HG03025 (cell line): ENCODE measurements around the gene PRRG1.
"Not testable (repeated sequence)": the region's sequence is repeated elsewhere in the genome, so short reads cannot be mapped to it uniquely, and the experiment has no call there.

Source experiments
- ATAC-seq: cut with Tn5 transposase; IDR thresholded peaks from one replicate; pipeline ENCODE4 v1.9.1; 2021; ENCODE audit warnings: mild to moderate bottlenecking, moderate library complexity; ENCODE audit not compliant: unreplicated experiment, low FRiP score

Gene PRRG1

GRCh38 chrX:37371578-37371991, 22.4 kb downstream of the PRRG1 start:
- ATAC-seq: no peak

GRCh38 chrX:37378404-37378803, 29.2 kb downstream of the PRRG1 start:
- ATAC-seq: no peak

DNA sequence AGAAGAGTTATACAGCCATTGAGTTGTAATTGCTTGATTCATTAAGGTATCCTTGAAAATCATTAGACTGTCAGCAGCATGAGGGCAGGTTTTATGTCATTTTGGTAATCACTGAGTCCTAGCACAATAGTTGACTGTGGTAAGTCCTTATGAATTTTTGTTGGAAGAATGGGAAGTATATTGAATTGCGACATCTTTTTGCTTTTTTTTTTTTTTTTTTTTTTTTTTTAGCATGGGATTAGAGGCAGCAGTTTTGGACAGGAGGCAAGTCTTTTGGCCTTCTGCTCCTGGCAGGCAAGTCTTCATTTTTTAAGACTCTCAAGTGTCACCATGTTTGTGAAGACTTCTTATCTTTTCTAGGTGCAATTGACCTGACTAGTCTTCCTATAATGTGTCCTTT, 29.7 kb downstream of the PRRG1 start:
- no peak for ATAC-seq

DNA sequence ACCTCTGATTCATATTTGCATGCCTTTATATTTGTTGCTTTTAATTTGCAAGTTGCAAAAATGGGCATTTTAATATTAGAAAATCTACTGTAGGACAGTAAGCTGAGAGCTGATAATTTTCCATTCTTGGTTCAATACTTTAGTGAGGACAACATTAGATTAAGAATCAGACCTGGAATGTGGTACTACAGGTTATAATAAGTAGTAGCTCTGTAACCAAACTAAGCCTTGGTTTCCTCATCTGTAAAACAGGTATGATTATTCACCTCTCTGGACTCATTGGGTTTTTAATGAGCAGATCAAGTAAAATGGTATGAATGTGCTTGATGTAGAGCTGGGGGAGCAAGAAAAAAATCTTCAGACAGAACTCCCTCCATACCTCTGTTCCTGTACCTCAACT, 31.1 kb downstream of the PRRG1 start:
- no peak for ATAC-seq

DNA sequence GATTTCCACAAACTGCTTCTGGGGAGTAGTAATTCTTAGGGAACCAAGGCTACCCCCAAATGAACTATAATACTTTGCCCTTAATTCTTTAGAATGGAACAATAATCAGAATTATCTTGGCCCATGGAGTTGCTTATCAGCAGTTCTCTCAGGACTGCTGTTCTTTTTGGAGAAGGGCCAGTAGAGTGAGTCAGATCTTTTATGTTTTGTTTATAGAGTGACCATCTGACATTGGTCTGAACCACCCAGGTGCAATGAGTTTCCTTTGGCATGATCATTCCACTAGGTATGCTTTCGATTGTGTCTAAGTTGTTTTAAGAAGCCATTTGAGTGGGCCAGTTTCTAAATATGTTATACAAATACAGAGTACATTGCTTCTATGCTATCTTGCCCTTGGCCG, 31.8 kb downstream of the PRRG1 start:
- no peak for ATAC-seq

GRCh38 chrX:37383313-37383712, 34.1 kb downstream of the PRRG1 start:
- ATAC-seq: no peak

DNA sequence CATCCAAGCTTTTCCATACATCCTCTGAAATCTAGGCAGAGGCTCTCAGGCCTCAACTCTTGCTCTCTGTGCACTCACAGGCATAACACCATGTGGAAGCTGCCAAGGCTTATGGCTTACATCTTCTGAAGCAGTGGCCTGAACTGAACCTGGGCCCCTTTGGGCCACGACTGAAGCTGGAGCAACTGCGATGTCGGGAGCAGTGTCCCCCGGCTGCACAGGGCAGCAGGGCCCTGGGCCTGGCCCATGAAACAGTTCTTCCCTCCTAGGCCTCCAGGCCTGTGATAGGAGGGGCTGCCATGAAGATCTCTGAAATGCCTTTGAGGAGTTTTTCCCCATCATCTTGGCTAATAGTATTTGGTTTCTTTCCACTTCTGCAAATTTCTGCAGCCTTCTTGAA, 39.2 kb downstream of the PRRG1 start:
- ATAC-seq: no peak

DNA sequence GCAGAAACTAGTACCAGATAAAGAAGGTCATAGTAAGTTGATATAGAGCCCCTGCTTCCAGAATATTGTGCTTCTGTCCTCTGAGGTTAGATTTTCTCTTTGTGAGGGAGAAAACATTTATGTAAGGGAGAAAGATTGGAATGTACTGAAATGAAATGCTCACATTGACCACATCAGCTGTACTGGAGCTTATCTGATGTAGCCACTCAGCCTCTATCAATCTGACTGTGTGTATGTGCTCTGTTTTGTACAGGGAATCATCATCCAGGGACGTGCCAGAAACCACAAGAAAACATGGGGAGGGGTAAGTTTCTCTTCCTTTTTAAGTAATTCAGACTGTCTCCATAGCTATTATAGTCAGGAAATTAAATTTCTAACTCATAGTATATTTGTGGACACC, 56.8 kb downstream of the PRRG1 start:
- no peak for ATAC-seq

DNA sequence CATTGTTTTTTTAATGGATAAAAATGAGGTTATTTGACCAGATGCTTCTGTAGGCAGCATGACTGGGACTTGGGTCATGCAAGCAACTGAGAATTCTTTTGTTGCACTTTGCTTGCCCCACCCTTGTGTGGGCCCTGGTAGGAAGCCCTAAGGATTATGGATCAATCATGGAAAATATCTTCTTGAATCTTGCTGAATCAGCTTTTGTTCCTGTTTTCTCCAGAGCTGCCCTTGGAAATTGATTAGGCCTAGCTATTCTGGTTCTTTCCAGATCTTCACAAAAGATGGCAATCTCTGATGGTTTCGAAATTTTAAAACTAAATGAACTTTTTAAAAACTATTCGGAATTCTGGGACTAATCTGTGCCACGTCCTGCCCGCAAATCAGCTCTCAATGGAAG, 58.6 kb downstream of the PRRG1 start:
- ATAC-seq: no peak

DNA sequence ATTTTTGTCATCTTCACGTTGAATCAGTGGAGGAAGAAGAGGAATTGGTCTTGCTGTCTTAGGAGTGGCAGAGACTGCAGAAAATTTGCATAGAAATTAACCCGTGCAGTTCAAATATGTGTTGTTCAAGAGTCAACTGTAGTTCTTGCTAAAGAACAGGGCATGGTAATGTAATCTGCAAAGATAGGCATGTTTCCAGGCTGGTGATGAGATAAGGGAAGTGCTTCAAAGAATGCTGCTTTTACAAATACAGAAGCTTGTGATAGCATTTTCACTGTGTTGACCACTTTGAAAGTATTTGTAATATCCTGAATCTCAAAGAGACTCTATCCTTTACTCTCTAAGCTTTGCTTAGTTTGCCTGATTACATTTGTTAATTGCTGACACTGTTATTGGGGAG, 60.1 kb downstream of the PRRG1 start:
- no peak for ATAC-seq

GRCh38 chrX:37420185-37420584, 71.0 kb downstream of the PRRG1 start:
- ATAC-seq: no peak

DNA sequence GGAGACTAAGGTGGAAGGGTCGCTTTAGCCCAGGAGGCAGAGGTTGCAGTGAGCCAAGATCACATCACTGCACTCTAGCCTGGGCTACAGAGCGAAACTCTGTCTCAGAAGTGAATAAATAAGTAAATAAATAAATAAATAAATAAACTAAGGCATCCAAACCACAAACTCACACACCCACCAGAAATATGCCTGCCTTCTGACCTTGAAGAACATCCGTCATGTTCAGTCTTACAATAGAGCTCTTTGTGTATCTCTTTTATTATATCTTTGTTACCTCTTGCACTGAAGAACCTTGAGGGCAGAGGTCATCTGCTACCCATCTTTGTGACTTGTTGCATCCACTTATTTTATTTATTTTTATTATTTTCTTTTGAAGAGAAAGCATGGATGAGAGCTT, 71.6 kb downstream of the PRRG1 start:
- ATAC-seq: no peak

GRCh38 chrX:37424000-37424429, 74.9 kb downstream of the PRRG1 start:
- ATAC-seq: no peak

GRCh38 chrX:37425370-37425769, 76.2 kb downstream of the PRRG1 start:
- ATAC-seq: no peak

DNA sequence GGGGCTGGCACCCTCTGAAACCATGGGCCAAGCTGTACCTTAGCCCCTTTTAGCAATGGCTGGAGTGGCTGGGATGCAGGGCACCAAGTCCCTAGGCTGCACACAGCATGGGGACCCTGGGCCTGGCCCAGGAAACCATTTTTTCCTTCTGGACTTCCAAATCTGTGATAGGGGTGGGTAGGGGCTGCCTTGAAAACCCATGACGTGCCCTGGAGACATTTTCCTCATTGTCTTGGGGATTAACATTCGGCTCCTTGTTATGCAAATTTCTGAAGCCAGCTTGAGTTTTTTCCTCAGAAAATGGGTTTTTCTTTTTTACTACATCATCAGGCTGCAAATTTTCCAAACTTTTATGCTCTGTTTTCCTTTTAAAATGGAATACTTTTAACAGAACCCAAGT, 79.8 kb downstream of the PRRG1 start:
- ATAC-seq: not testable (repeated sequence)

DNA sequence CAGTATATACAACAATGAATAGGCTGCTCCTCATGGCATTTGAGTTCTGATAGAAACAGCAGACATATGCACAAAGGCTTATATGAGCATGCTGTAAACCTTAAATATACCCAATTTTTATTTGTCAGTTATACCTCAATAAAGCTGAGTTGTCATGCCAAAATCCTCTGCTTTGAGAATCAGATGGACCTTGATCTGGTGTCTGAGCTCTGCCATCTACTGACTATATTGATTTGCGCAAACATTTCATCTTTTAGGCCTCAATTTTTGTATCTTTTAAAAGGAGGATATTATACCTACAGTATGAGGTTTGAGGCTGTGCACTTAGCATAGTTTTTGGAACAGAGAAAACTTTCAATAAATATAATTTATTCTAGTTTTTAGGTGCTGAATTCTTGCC, 85.2 kb downstream of the PRRG1 start:
- ATAC-seq: no peak

GRCh38 chrX:37437160-37437559, 88.0 kb downstream of the PRRG1 start:
- no peak for ATAC-seq

DNA sequence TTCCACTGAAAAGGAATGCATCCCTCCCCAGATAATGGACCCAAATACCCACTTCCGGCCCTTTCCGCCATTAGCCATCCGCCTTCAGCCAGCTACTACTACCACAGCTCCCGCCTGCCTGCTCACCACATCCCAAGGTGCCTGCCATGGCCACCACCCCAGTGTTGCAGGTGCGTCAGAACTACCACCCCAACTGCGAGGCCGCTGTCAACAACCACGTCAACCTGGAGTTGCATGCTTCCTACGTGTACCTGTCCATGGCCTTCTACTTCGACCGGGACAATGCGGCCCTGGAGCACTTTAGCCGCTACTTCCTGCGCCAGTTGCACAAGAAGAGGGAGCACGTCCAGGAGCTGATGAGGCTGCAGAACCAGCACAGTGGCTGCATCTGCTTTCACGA, 92.2 kb downstream of the PRRG1 start:
- no peak for ATAC-seq

- ATAC-seq: no peak
Measured at GRCh38 chrX:37445182-37445581, 96.0 kb downstream of the PRRG1 start.

DNA sequence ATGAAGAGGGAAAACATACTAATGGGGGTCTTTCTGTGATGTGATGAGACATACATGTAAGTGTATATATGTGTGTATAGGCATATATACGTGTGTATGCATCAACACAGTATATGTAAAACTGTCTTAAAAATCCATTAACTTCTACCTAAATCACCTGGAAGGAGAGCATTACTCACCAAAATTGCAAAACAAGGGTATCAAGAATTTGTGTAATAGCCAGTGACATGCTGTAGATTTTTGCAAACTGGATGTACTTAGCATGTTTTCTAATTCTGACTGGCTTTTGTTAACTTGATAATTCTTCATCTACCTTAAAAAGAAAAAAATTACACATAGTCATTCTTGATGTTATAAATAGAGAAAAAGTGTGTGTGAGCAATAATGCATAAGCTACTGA, 104.7 kb downstream of the PRRG1 start:
- ATAC-seq: no peak

DNA sequence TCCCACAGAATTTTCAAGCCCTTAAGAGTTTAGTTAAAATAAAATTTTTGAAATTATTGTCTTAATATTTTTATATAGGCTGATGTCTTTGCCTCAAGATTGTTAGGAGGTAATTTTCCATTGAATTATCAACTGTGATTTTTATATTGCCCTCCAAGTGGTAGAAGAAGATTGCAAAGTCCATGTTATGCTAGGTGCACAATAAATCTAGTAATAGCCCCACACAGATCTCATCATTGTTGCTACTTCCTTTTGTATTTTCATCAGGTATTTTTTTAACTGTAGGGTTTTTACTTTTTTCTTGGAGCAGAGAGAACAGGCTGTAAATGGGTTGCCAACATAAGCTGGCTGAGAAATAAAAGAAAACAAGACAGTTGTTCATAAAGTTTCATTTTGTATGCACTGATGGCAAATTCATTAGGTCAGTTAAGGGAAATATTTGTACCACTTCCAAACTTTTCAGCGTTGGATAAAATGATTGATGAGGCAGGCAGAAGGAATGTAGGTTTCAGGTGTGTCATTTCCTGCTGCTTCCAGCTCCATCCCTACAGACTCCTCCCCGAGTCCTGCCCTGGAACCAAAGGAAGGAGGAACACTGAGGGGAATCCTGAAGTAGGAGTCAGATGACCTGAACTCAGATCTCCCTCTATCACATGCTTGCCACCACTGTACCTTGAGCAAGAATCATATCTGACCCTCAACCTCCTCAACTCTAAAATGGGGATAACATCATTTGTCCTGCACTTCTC, 105.5 kb downstream of the PRRG1 start:
- ATAC-seq: no peak

- no peak for ATAC-seq
Measured at GRCh38 chrX:37455381-37455780, 106.2 kb downstream of the PRRG1 start.

DNA sequence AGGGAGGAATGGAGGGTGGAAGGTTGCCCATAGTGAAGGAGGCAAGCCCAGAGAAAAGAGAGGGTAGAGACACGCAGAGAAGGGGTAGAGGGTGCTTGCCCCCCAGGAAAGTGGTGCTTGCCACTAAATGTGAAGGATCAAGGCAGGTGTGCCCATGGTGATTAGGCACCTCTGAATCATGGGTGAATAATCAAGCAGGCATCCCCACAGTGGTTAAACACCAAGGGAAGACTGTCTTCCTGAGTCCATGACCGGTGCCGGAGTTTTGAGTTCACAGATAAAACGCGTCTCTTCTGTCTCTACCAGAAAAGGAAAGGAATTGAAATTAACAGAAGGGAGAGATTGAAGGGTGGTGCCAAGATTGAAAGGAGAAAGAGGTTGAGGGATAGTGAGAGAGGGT, 111.1 kb downstream of the PRRG1 start:
- ATAC-seq: not testable (repeated sequence)
